CD14-positive monocyte (primary cell): ENCODE data around the gene SERPINB13. TPM values are rescaled to one million over a fixed set of nuclear protein-coding genes. Genes with fewer than 3 reads are reported as not detected.

Experiments used
- DNase-seq, 3 donors: peaks; one replicate each; pipeline ENCODE4 v3.0.0-alpha.2; 2011 to 2022
- H2AFZ ChIP-seq: 2 replicates; pipeline ENCODE4 v1.6.0; 2012; ENCODE audit warnings: mild to moderate bottlenecking, low read depth, low read length, inconsistent platforms; ENCODE audit not compliant: insufficient read depth, poor library complexity, severe bottlenecking
- H3K27ac ChIP-seq, 2 donors: 1 replicate in 1 of 2; 2 replicates in 1 of 2; pipeline ENCODE4 v1.5.1; 2012 to 2013; ENCODE audit warnings: low read length in 2 of 2, control low read depth in 1 of 2, inconsistent platforms in 1 of 2, low read depth in 1 of 2, mild to moderate bottlenecking in 1 of 2
- H3K27me3 ChIP-seq, 2 donors: one replicate each; pipeline versions ENCODE4 v1.6.0 to v1.6.1; 2011 to 2013; ENCODE audit warnings: low read length in 2 of 2; ENCODE audit not compliant: control insufficient read depth in 2 of 2, insufficient read depth in 2 of 2
- H3K36me3 ChIP-seq, 2 donors: replicated peaks in 1 of 2; 1 replicate in 1 of 2; 2 replicates in 1 of 2; pipeline versions ENCODE4 v1.5.1 to v1.6.1; 2012 to 2013; ENCODE audit warnings: low read length in 2 of 2, control low read depth in 1 of 2, inconsistent platforms in 1 of 2, mild to moderate bottlenecking in 1 of 2; ENCODE audit not compliant: insufficient read depth in 2 of 2, control insufficient read depth in 1 of 2
- H3K4me1 ChIP-seq, 2 donors: 1 replicate in 1 of 2; 2 replicates in 1 of 2; pipeline versions ENCODE4 v1.5.1 to v1.6.1; 2012 to 2013; ENCODE audit warnings: low read length in 2 of 2, control low read depth in 1 of 2, inconsistent platforms in 1 of 2, mild to moderate bottlenecking in 1 of 2, moderate library complexity in 1 of 2; ENCODE audit not compliant: insufficient read depth in 2 of 2, control insufficient read depth in 1 of 2
- H3K4me2 ChIP-seq: replicated peaks from 2 replicates; pipeline ENCODE3; 2012; ENCODE audit warnings: low read length, moderate library complexity, mild to moderate bottlenecking; ENCODE audit not compliant: poor library complexity, severe bottlenecking; ENCODE audit errors: extremely low read depth
- H3K4me3 ChIP-seq, 3 experiments: fragments of 200-600 bp in 1 of 3; sonication (generic) in 1 of 3; replicated peaks in 1 of 3; 1 replicate in 2 of 3; 2 replicates in 1 of 3; pipeline ENCODE4 v1.5.1; 2011 to 2013; ENCODE audit warnings: low read length in 3 of 3, mild to moderate bottlenecking in 3 of 3, control low read depth in 2 of 3, low read depth in 2 of 3, inconsistent platforms in 1 of 3, moderate library complexity in 1 of 3
- H3K79me2 ChIP-seq: 2 replicates; pipeline ENCODE4 v1.6.0; 2012; ENCODE audit warnings: mild to moderate bottlenecking, control low read depth, inconsistent platforms, low read length, moderate library complexity; ENCODE audit not compliant: insufficient read depth
- H3K9ac ChIP-seq: 2 replicates; pipeline ENCODE4 v1.6.0; 2017; ENCODE audit warnings: low read length, mild to moderate bottlenecking; ENCODE audit not compliant: insufficient read depth, poor library complexity, severe bottlenecking
- H3K9me3 ChIP-seq, 2 donors: replicated peaks in 1 of 2; 1 replicate in 1 of 2; 2 replicates in 1 of 2; pipeline versions ENCODE4 v1.5.1 to v1.6.1; 2012 to 2013; ENCODE audit warnings: low read length in 2 of 2, control low read depth in 1 of 2; ENCODE audit not compliant: control insufficient read depth in 1 of 2, insufficient read depth in 1 of 2
- H4K20me1 ChIP-seq: 2 replicates; pipeline ENCODE4 v1.6.0; 2012; ENCODE audit warnings: mild to moderate bottlenecking, low read length, control low read depth, moderate library complexity; ENCODE audit not compliant: insufficient read depth
- H3K27ac Mint-ChIP-seq, 7 donors: one replicate each; pipeline ENCODE4 v1.8.0; 2020; ENCODE audit warnings: mild to moderate bottlenecking in 7 of 7, mixed read lengths in 7 of 7, moderate library complexity in 6 of 7, inconsistent platforms in 2 of 7
- H3K27me3 Mint-ChIP-seq, 3 donors: one replicate each; pipeline ENCODE4 v1.8.0; 2021 to 2022; ENCODE audit warnings: low read depth in 3 of 3, mild to moderate bottlenecking in 3 of 3, mixed read lengths in 3 of 3, moderate library complexity in 3 of 3, inconsistent platforms in 1 of 3
- H3K36me3 Mint-ChIP-seq, 2 donors: one replicate each; pipeline ENCODE4 v1.8.0; 2020; ENCODE audit warnings: mixed read lengths in 2 of 2, inconsistent platforms in 1 of 2, mild to moderate bottlenecking in 1 of 2
- H3K4me1 Mint-ChIP-seq: one replicate; pipeline ENCODE4 v1.8.0; 2020; ENCODE audit warnings: mild to moderate bottlenecking, mixed read lengths
- H3K4me3 Mint-ChIP-seq, 2 donors: one replicate each; pipeline ENCODE4 v1.8.0; 2020; ENCODE audit warnings: mild to moderate bottlenecking in 2 of 2, mixed read lengths in 2 of 2, moderate library complexity in 1 of 2
- H3K9me3 Mint-ChIP-seq, 7 donors: one replicate each; pipeline ENCODE4 v1.8.0; 2020 to 2022; ENCODE audit warnings: mixed read lengths in 7 of 7, mild to moderate bottlenecking in 6 of 7, moderate library complexity in 6 of 7, inconsistent platforms in 2 of 7
- WGBS: methylation state at CpG from one replicate; pipeline ENCODE4 v1.1.5; 2013; ENCODE audit warnings: missing lambda C conversion rate; ENCODE audit not compliant: insufficient coverage; 5-methylcytosine and 5-hydroxymethylcytosine counted together
- intact Hi-C, 2 donors: fragments of 100-400 bp; cut with micrococcal nuclease; formaldehyde crosslinking; loops; one replicate each; pipeline versions ENCODE4 v1.15.0 to v1.15.1; 2023
- polyA plus RNA-seq, 3 donors: library from polyadenylated mRNA; depleted of rRNA in 1 of 3; unstranded in 2 of 3; stranded (reverse) in 1 of 3; fragments of 300-500 nt in 2 of 3; fragments of >200 nt in 1 of 3; fragmentation: Illumina TruSeq in 2 of 3; gene quantifications; 1 replicate in 2 of 3; 2 replicates in 1 of 3; pipeline ENCODE4 v1.2.3, GENCODE V29; 2012 to 2021
- TF ChIP-seq, protein P1 (sequence below): fragments of 200-600 bp; IDR thresholded peaks from one replicate; pipeline ENCODE4 v1.8.0; 2022; ENCODE audit warnings: antibody characterized with exemption, mild to moderate bottlenecking

The SERPINB13 gene
- polyA plus RNA-seq, 3 donors = not detected

GRCh38 chr18:63562284-63562683, 24.9 kb upstream of the SERPINB13 start:
- Mint-ChIP-seq H3K27me3 (peaks cover 1 to 8% (median 2%) of the 10 kb centered on the region in 3 donors), H3K36me3 (no peaks in the 10 kb centered on the region), H3K4me1 (peaks cover 12% of the 10 kb centered on the region), H3K4me3 (no peak overlapping the region), H3K27ac (peak overlapping the region in 1 of 7 donors; percentile 31), H3K9me3 (peaks cover 0 to 3% (median 0%) of the 10 kb centered on the region in 7 donors)
- no peaks in the 10 kb centered on the region for H3K36me3 ChIP-seq
- H3K27me3 ChIP-seq = no peaks in the 10 kb centered on the region
- H4K20me1 ChIP-seq = no peaks in the 10 kb centered on the region
- no peak for DNase-seq
- intact Hi-C loops = no loop called here
- no peak overlapping the region for H3K4me3 ChIP-seq
- no peak overlapping the region for H3K4me2 ChIP-seq
- no peak overlapping the region for H2AFZ ChIP-seq
- peak overlapping the region in 1 of 2 donors; percentile 15 for H3K27ac ChIP-seq
- no peak overlapping the region for H3K9ac ChIP-seq
- H3K79me2 ChIP-seq = no peaks in the 10 kb centered on the region
- H3K4me1 ChIP-seq = peaks cover 6 to 11% of the 10 kb centered on the region in 2 donors
- no peaks in the 10 kb centered on the region for H3K9me3 ChIP-seq
- TF ChIP-seq, protein P1, sequence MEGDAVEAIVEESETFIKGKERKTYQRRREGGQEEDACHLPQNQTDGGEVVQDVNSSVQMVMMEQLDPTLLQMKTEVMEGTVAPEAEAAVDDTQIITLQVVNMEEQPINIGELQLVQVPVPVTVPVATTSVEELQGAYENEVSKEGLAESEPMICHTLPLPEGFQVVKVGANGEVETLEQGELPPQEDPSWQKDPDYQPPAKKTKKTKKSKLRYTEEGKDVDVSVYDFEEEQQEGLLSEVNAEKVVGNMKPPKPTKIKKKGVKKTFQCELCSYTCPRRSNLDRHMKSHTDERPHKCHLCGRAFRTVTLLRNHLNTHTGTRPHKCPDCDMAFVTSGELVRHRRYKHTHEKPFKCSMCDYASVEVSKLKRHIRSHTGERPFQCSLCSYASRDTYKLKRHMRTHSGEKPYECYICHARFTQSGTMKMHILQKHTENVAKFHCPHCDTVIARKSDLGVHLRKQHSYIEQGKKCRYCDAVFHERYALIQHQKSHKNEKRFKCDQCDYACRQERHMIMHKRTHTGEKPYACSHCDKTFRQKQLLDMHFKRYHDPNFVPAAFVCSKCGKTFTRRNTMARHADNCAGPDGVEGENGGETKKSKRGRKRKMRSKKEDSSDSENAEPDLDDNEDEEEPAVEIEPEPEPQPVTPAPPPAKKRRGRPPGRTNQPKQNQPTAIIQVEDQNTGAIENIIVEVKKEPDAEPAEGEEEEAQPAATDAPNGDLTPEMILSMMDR = no peak
- 86% methylated on average over 3 of the region's 4 CpGs for WGBS

GRCh38 chr18:63564021-63564420, 23.1 kb upstream of the SERPINB13 start:
- H3K4me3 ChIP-seq = no peak overlapping the region
- no peaks in the 10 kb centered on the region for H3K36me3 Mint-ChIP-seq
- H3K36me3 ChIP-seq = no peaks in the 10 kb centered on the region
- no peak overlapping the region for H3K9ac ChIP-seq
- H3K9me3 Mint-ChIP-seq = peaks cover 0 to 3% (median 0%) of the 10 kb centered on the region in 7 donors
- DNase-seq = no peak
- TF ChIP-seq, protein P1 = no peak
- WGBS = no CpG with 5 or more reads among the region's 4 CpGs
- H3K4me2 ChIP-seq = no peak overlapping the region
- H3K4me3 Mint-ChIP-seq = no peak overlapping the region
- H3K27me3 ChIP-seq = no peaks in the 10 kb centered on the region
- no peaks in the 10 kb centered on the region for H3K79me2 ChIP-seq
- no peaks in the 10 kb centered on the region for H3K9me3 ChIP-seq
- H3K27me3 Mint-ChIP-seq = peaks cover 0 to 7% (median 2%) of the 10 kb centered on the region in 3 donors
- no peaks in the 10 kb centered on the region for H4K20me1 ChIP-seq
- H2AFZ ChIP-seq = no peak overlapping the region
- H3K27ac ChIP-seq = no peak overlapping the region
- no peak overlapping the region for H3K27ac Mint-ChIP-seq
- peaks cover 6 to 11% of the 10 kb centered on the region in 2 donors for H3K4me1 ChIP-seq
- peaks cover 12% of the 10 kb centered on the region for H3K4me1 Mint-ChIP-seq
- intact Hi-C loops = no loop called here
